Spleen (tissue), 11 donors: ENCODE results near the gene CLEC2B. TPM values are rescaled to one million over a fixed set of nuclear protein-coding genes. Genes with fewer than 3 reads are reported as not detected.

Experiments used
- DNase-seq: peaks from one replicate; pipeline ENCODE4 v3.0.0-alpha.2; 2020
- H3K27ac ChIP-seq, 8 donors: fragments of 200-600 bp; sonication (generic) in 7 of 8; 1 replicate in 4 of 8; 2 replicates in 4 of 8; pipeline versions ENCODE4 v1.5.0 to v1.8.0; 2016 to 2021; ENCODE audit warnings: inconsistent platforms in 4 of 8, mild to moderate bottlenecking in 4 of 8, moderate library complexity in 1 of 8
- H3K27me3 ChIP-seq, 7 donors: fragments of 200-600 bp; sonication (generic) in 6 of 7; replicated peaks in 1 of 7; 1 replicate in 4 of 7; 2 replicates in 3 of 7; pipeline versions ENCODE4 v1.5.0 to v1.8.0; 2016 to 2021; ENCODE audit warnings: inconsistent platforms in 3 of 7, mild to moderate bottlenecking in 1 of 7
- H3K36me3 ChIP-seq, 6 donors: fragments of 200-600 bp; sonication (generic) in 5 of 6; 1 replicate in 4 of 6; 2 replicates in 2 of 6; pipeline versions ENCODE4 v1.5.0 to v1.8.0; 2016 to 2021; ENCODE audit warnings: inconsistent platforms in 2 of 6
- H3K4me1 ChIP-seq, 6 donors: fragments of 200-600 bp; sonication (generic) in 5 of 6; 1 replicate in 3 of 6; 2 replicates in 3 of 6; pipeline versions ENCODE4 v1.5.0 to v1.8.0; 2016 to 2021; ENCODE audit warnings: inconsistent platforms in 3 of 6
- H3K4me3 ChIP-seq, 8 donors: fragments of 200-600 bp; sonication (generic) in 7 of 8; 1 replicate in 4 of 8; 2 replicates in 4 of 8; pipeline versions ENCODE4 v1.5.0 to v1.8.0; 2016 to 2021; ENCODE audit warnings: inconsistent platforms in 4 of 8, mild to moderate bottlenecking in 4 of 8, moderate library complexity in 2 of 8
- H3K9me3 ChIP-seq, 8 donors: fragments of 200-600 bp; sonication (generic) in 7 of 8; 1 replicate in 4 of 8; 2 replicates in 4 of 8; pipeline versions ENCODE4 v1.5.0 to v1.8.0; 2016 to 2021; ENCODE audit warnings: inconsistent platforms in 4 of 8
- CTCF ChIP-seq, 11 experiments: fragments of 200-600 bp in 7 of 11; fragments of 450-650 bp in 4 of 11; sonication (generic) in 4 of 11; IDR thresholded peaks in 8 of 11; conservative IDR thresholded peaks in 3 of 11; 1 replicate in 7 of 11; 2 replicates in 4 of 11; pipeline versions ENCODE4 v1.4.0 to v1.8.0; 2016 to 2021; ENCODE audit warnings: antibody characterized with exemption in 11 of 11, inconsistent platforms in 4 of 11, mild to moderate bottlenecking in 1 of 11
- POLR2A ChIP-seq, 3 donors: fragments of 450-650 bp; IDR thresholded peaks; one replicate each; pipeline ENCODE4 v1.5.1; 2017; ENCODE audit warnings: antibody characterized with exemption in 3 of 3, mild to moderate bottlenecking in 1 of 3
- POLR2AphosphoS5 ChIP-seq, 3 donors: sonication (generic); formaldehyde crosslinking; IDR thresholded peaks; one replicate each; pipeline ENCODE4 v1.5.1; 2017; ENCODE audit warnings: antibody characterized with exemption in 3 of 3
- WGBS, 5 donors: extraction: QIAGEN DNeasy Blood & Tissue Kit in 3 of 5; methylation state at CpG; one replicate each; pipeline versions ENCODE4 v1.1.5 to v1.1.7; 2013 to 2018; 5-methylcytosine and 5-hydroxymethylcytosine counted together
- intact Hi-C: fragments of 100-400 bp; cut with DNase I; formaldehyde crosslinking; loops from one replicate; pipeline ENCODE4 v1.15.0; 2023; ENCODE audit warnings: low total_unique reads
- polyA plus RNA-seq, 3 donors: library from polyadenylated mRNA; stranded (reverse); fragments of 200-250 nt; gene quantifications; one replicate each; pipeline ENCODE4 v1.2.1, GENCODE V29; 2013
- total RNA-seq, 7 donors: library from RNA; depleted of rRNA in 3 of 7; stranded (reverse); fragments of >200 nt in 3 of 7; fragmentation: NEBNext Ultra II Directional in 4 of 7; extraction: Animal tissue kit (Norgen Biotek cat#: 25700) in 4 of 7; gene quantifications; one replicate each; pipeline versions ENCODE4 v1.1.0 to v1.2.1, GENCODE V29; 2016 to 2021
- donor health status: healthy with polysubstance abuse.
- donor health status: DM: no; HTN: no; CAD: no; lungs with moderate emphysema.
- donor health status: DM: no; HTN: no; CAD: no.
- donor health status: Bipolar disorder and iron deficiency.
- donor health status: healthy.
- donor health status: DM: no; HTN: no; CAD: no.
- donor health status: DM: yes; HTN: yes; CAD: no.

The CLEC2B gene
- total and polyA plus RNA-seq, 10 donors = 20.4 to 60.2 (median 49.2) TPM

DNA sequence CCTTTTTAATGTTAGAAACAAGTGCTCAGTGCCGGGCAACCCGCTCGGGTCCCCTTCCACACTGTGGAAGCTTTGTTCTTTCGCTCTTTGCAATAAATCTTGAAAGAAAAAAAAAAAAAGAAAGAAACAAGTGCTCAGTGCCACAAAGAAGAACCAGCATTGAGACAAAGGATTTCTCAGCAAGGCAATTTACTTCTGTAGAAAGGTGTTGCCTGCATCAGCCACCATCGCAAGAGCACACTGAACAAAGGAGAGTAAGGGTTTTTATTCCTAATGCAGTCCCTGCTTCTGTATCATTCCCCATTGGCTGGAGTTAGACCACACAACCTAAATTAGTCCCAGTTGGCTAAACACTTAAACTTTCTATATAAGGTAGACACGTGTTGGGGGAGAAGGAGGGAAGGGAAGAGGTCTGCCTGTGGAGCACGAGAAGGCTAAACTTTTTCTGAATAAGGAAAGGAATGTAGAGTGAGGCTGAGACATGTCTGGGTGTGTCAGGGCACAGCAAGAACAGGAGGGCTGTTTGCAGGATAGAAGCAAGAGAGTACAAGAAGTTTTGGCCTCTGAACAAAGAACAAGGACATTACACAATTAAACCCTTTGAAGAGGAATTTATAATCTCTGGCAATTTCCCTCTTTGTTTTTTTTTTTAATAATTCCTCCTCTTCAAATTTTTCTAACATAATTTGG is 33.5 kb upstream of the CLEC2B start:
- Histone ChIP-seq H3K36me3 (no peaks in the 10 kb centered on the region), H3K27ac (no peak overlapping the region), H3K27me3 (no peaks in the 10 kb centered on the region), H3K4me3 (no peak overlapping the region), H3K9me3 (peaks cover 0 to 34% (median 25%) of the 10 kb centered on the region in 8 donors), H3K4me1 (peaks cover 0 to 14% (median 3%) of the 10 kb centered on the region in 6 donors)
- no peak for TF ChIP-seq CTCF (IDR thresholded peaks at IDR 0.05 in 8 of 11, conservative IDR thresholded peaks at IDR 0.05 in 3 of 11)
- TF ChIP-seq POLR2A (IDR thresholded peaks at IDR 0.05) = no peak
- no peak for TF ChIP-seq POLR2AphosphoS5 (IDR thresholded peaks at IDR 0.05)
- 89 to 98% (median 92%) methylated on average over 7 of the region's 7 CpGs for WGBS, 5 donors
- intact Hi-C loops = no loop called here
- no peak for DNase-seq

- intact Hi-C loops = no loop called here
- no peak for TF ChIP-seq POLR2AphosphoS5 (IDR thresholded peaks at IDR 0.05)
- no peak for TF ChIP-seq CTCF (IDR thresholded peaks at IDR 0.05 in 8 of 11, conservative IDR thresholded peaks at IDR 0.05 in 3 of 11)
- TF ChIP-seq POLR2A (IDR thresholded peaks at IDR 0.05) = no peak
- peaks cover 0 to 8% (median 0%) of the 10 kb centered on the region in 6 donors for H3K4me1 ChIP-seq
- peaks cover 0 to 34% (median 25%) of the 10 kb centered on the region in 8 donors for H3K9me3 ChIP-seq
- DNase-seq = no peak
- no peaks in the 10 kb centered on the region for H3K27me3 ChIP-seq
- no peaks in the 10 kb centered on the region for H3K36me3 ChIP-seq
- 81 to 95% (median 94%) methylated on average over 2 of the region's 2 CpGs for WGBS, 5 donors
- H3K4me3 ChIP-seq = no peak overlapping the region
- no peak overlapping the region for H3K27ac ChIP-seq
These were observed 31.8 kb upstream of the CLEC2B start for GRCh38 chr12:9900930-9901329.

DNA sequence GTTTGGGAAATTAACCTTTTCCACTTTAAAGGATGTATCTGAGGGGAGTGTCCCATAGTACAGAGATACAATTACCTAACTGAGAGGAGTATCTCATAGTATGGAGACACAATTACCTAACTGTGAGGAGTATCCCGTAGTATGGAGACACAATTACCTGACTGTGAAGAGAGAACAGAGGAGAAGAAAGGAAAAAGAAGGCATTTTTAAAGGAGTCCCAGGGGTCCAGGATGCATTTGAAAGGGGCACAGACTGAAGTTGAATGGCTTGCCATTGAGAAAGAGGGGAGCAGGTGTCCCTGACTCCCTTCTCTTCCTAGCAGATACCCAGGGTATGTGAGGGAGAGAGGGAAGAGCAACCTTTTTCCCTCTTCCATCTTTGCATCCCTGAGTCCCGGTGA is 30.1 kb upstream of the CLEC2B start:
- 79 to 95% (median 85%) methylated on average over 2 of the region's 2 CpGs for WGBS, 5 donors
- intact Hi-C loops = no loop called here
- no peak for DNase-seq
- Histone ChIP-seq H3K27me3 (no peaks in the 10 kb centered on the region), H3K4me3 (no peak overlapping the region), H3K36me3 (no peaks in the 10 kb centered on the region), H3K9me3 (peaks cover 0 to 30% (median 24%) of the 10 kb centered on the region in 8 donors), H3K4me1 (peaks cover 0 to 8% (median 0%) of the 10 kb centered on the region in 6 donors), H3K27ac (no peak overlapping the region)
- no peak for TF ChIP-seq CTCF (IDR thresholded peaks at IDR 0.05 in 8 of 11, conservative IDR thresholded peaks at IDR 0.05 in 3 of 11)
- no peak for TF ChIP-seq POLR2AphosphoS5 (IDR thresholded peaks at IDR 0.05)
- TF ChIP-seq POLR2A (IDR thresholded peaks at IDR 0.05) = no peak

- H3K4me1 ChIP-seq = peaks cover 0 to 8% (median 0%) of the 10 kb centered on the region in 6 donors
- no peaks in the 10 kb centered on the region for H3K27me3 ChIP-seq
- peaks cover 0 to 13% (median 9%) of the 10 kb centered on the region in 8 donors for H3K9me3 ChIP-seq
- WGBS, 5 donors = 83 to 89% (median 87%) methylated on average over 6 of the region's 6 CpGs
- H3K36me3 ChIP-seq = no peaks in the 10 kb centered on the region
- no peak overlapping the region for H3K4me3 ChIP-seq
- TF ChIP-seq POLR2A (IDR thresholded peaks at IDR 0.05) (no peak), POLR2AphosphoS5 (IDR thresholded peaks at IDR 0.05) (no peak), CTCF (IDR thresholded peaks at IDR 0.05 in 8 of 11, conservative IDR thresholded peaks at IDR 0.05 in 3 of 11) (no peak)
- DNase-seq = no peak
- H3K27ac ChIP-seq = no peak overlapping the region
- intact Hi-C loops = no loop called here
These were observed 28.4 kb upstream of the CLEC2B start for GRCh38 chr12:9897535-9897934.
